K562 (cell line): Measurements from ENCODE around the gene NEUROG1. TPM values are rescaled to one million over a fixed set of nuclear protein-coding genes. Genes with fewer than 3 reads are reported as not detected.
A peak's percentile ranks its signal among the peaks of the same experiment; 100 is the strongest.

Experiments used
- CHD1 ChIP-seq: fragments of 200-600 bp; sonication (generic); IDR thresholded peaks from one replicate; pipeline ENCODE4 v1.6.1; 2012; ENCODE audit warnings: mild to moderate bottlenecking, moderate library complexity, low read length, inconsistent platforms
- E2F3 ChIP-seq: fragments of 250-450 bp; sonication (Bioruptor Pico); IDR thresholded peaks from 2 replicates; pipeline ENCODE4 v1.4.0; 2020; ENCODE audit warnings: mild to moderate bottlenecking
- ELF2 ChIP-seq: fragments of 250-450 bp; sonication (Bioruptor Pico); IDR thresholded peaks from 2 replicates; pipeline ENCODE4 v1.5.0; 2021; ENCODE audit warnings: mild to moderate bottlenecking
- ETV1 ChIP-seq: fragments of 450-650 bp; conservative IDR thresholded peaks from 2 replicates; pipeline ENCODE4 v1.6.1; 2016; ENCODE audit warnings: missing genetic modification characterization, control low read depth, low read depth, missing compliant biosample characterization
- NR2C2 ChIP-seq, 2 experiments: fragments of 200-800 bp in 1 of 2; sonication (Bioruptor generic) in 1 of 2; sonication (generic) in 1 of 2; formaldehyde crosslinking in 1 of 2; IDR thresholded peaks; 2 replicates each; pipeline versions ENCODE4 v1.6.1 to v1.8.0; 2016 to 2022; ENCODE audit warnings: mild to moderate bottlenecking in 1 of 2, missing compliant biosample characterization in 1 of 2, missing genetic modification characterization in 1 of 2, missing genetic modification reagents in 1 of 2
- SPI1 ChIP-seq: IDR thresholded peaks from 2 replicates; pipeline ENCODE4 v1.6.1; 2011; ENCODE audit warnings: low read depth, low read length, control low read depth, borderline replicate concordance
- ZNF444 ChIP-seq: fragments of 250-450 bp; sonication (Bioruptor Pico); IDR thresholded peaks from 2 replicates; pipeline ENCODE4 v1.4.0; 2020; ENCODE audit warnings: mild to moderate bottlenecking, moderate library complexity
- polyA plus RNA-seq, 8 experiments: library from polyadenylated mRNA; depleted of rRNA in 4 of 8; stranded (reverse) in 5 of 8; unstranded in 3 of 8; fragments of >200 nt; fragmentation: Nextera tagmentation in 2 of 8; fragmentation: Illumina TruSeq in 1 of 8; extraction: Ambion mirVana in 2 of 8; extraction: Trizol in 1 of 8; gene quantifications; 2 replicates each; pipeline versions ENCODE4 v1.2.1 to v1.2.3, GENCODE V29; 2011 to 2014; ENCODE audit warnings: inconsistent platforms in 1 of 8, missing spikeins in 1 of 8
- total RNA-seq, 7 experiments: library from RNA; depleted of rRNA in 6 of 7; stranded (reverse); fragments of >200 nt in 6 of 7; fragmentation: Illumina TruSeq in 2 of 7; extraction: Trizol in 2 of 7; gene quantifications; 2 replicates each; pipeline versions ENCODE4 v1.2.1 to v1.2.3, GENCODE V29; 2011 to 2021; ENCODE audit warnings: low replicate concordance in 1 of 7
- TF ChIP-seq, protein P1 (sequence below), 2 experiments: fragments of 450-650 bp in 1 of 2; IDR thresholded peaks; 2 replicates each; pipeline ENCODE4 v1.6.1; 2011 to 2017; ENCODE audit warnings: low read depth in 2 of 2, antibody characterized with exemption in 1 of 2, borderline replicate concordance in 1 of 2, low read length in 1 of 2, mild to moderate bottlenecking in 1 of 2, mixed read lengths in 1 of 2; ENCODE audit not compliant: control insufficient read depth in 1 of 2
- TF ChIP-seq, protein P2 (sequence below): fragments of 450-650 bp; IDR thresholded peaks from 2 replicates; pipeline ENCODE4 v1.6.1; 2017; ENCODE audit warnings: antibody characterized with exemption, mild to moderate bottlenecking
- TF ChIP-seq, protein P3 (sequence below): sonication (generic); formaldehyde crosslinking; IDR thresholded peaks from 2 replicates; pipeline ENCODE4 v1.8.1; 2023; ENCODE audit warnings: mild to moderate bottlenecking, missing genetic modification reagents
- TF ChIP-seq, protein P4 (sequence below): fragments of 450-650 bp; formaldehyde crosslinking; IDR thresholded peaks from 2 replicates; pipeline ENCODE4 v1.4.0; 2022; ENCODE audit warnings: mild to moderate bottlenecking, moderate library complexity
- TF ChIP-seq, protein P5 (sequence below): sonication (generic); formaldehyde crosslinking; IDR thresholded peaks from 2 replicates; pipeline ENCODE4 v1.9.0; 2022; ENCODE audit warnings: mild to moderate bottlenecking, missing genetic modification reagents
- TF ChIP-seq, protein P6 (sequence below), 3 experiments: fragments of 200-800 bp in 1 of 3; sonication (Bioruptor generic) in 1 of 3; sonication (generic) in 1 of 3; formaldehyde crosslinking in 1 of 3; IDR thresholded peaks; 2 replicates each; pipeline versions ENCODE4 v1.6.1 to v1.8.0; 2016 to 2022; ENCODE audit warnings: mild to moderate bottlenecking in 2 of 3, missing compliant biosample characterization in 2 of 3, missing genetic modification characterization in 2 of 3, missing genetic modification reagents in 1 of 3

NEUROG1 gene
- total and polyA plus RNA-seq, 9 of the 15 experiments (the other 6 are each of a cell fraction or from before 2014, with no cell fraction given) = not detected

DNA sequence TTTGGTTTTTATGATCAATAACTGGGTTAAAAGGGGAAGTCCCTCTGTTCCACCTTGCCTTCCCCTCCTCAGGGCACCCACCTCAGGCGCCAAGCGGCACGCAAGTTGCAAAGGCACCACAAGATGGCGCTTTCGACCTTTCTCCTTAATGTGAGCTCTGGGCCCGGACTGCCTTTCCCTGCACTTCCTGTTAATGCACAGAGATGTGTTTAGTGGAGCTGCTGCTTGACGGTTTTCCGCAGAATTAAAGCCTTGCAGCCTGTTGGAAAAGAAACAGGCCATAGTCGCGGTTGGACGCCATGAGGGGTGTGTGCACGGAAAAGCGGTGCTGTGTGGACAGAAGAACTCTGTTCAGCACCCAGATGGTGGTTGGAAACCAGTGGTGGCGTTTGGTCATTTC is 25.1 kb upstream of the NEUROG1 start (continued):
- TF ChIP-seq E2F3 (CRISPR knock-in tag) = no peak
- no peak for TF ChIP-seq CHD1
- TF ChIP-seq, protein P1, sequence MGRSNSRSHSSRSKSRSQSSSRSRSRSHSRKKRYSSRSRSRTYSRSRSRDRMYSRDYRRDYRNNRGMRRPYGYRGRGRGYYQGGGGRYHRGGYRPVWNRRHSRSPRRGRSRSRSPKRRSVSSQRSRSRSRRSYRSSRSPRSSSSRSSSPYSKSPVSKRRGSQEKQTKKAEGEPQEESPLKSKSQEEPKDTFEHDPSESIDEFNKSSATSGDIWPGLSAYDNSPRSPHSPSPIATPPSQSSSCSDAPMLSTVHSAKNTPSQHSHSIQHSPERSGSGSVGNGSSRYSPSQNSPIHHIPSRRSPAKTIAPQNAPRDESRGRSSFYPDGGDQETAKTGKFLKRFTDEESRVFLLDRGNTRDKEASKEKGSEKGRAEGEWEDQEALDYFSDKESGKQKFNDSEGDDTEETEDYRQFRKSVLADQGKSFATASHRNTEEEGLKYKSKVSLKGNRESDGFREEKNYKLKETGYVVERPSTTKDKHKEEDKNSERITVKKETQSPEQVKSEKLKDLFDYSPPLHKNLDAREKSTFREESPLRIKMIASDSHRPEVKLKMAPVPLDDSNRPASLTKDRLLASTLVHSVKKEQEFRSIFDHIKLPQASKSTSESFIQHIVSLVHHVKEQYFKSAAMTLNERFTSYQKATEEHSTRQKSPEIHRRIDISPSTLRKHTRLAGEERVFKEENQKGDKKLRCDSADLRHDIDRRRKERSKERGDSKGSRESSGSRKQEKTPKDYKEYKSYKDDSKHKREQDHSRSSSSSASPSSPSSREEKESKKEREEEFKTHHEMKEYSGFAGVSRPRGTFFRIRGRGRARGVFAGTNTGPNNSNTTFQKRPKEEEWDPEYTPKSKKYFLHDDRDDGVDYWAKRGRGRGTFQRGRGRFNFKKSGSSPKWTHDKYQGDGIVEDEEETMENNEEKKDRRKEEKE (IDR thresholded peaks at IDR 0.05; ENCODE audit: borderline replicate concordance in 1 of 2, control insufficient read depth in 1 of 2, low read depth in 2 of 2, low read length in 1 of 2) = no peak
- TF ChIP-seq, protein P2, sequence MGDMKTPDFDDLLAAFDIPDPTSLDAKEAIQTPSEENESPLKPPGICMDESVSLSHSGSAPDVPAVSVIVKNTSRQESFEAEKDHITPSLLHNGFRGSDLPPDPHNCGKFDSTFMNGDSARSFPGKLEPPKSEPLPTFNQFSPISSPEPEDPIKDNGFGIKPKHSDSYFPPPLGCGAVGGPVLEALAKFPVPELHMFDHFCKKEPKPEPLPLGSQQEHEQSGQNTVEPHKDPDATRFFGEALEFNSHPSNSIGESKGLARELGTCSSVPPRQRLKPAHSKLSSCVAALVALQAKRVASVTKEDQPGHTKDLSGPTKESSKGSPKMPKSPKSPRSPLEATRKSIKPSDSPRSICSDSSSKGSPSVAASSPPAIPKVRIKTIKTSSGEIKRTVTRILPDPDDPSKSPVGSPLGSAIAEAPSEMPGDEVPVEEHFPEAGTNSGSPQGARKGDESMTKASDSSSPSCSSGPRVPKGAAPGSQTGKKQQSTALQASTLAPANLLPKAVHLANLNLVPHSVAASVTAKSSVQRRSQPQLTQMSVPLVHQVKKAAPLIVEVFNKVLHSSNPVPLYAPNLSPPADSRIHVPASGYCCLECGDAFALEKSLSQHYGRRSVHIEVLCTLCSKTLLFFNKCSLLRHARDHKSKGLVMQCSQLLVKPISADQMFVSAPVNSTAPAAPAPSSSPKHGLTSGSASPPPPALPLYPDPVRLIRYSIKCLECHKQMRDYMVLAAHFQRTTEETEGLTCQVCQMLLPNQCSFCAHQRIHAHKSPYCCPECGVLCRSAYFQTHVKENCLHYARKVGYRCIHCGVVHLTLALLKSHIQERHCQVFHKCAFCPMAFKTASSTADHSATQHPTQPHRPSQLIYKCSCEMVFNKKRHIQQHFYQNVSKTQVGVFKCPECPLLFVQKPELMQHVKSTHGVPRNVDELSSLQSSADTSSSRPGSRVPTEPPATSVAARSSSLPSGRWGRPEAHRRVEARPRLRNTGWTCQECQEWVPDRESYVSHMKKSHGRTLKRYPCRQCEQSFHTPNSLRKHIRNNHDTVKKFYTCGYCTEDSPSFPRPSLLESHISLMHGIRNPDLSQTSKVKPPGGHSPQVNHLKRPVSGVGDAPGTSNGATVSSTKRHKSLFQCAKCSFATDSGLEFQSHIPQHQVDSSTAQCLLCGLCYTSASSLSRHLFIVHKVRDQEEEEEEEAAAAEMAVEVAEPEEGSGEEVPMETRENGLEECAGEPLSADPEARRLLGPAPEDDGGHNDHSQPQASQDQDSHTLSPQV = no peak
- TF ChIP-seq, protein P3, sequence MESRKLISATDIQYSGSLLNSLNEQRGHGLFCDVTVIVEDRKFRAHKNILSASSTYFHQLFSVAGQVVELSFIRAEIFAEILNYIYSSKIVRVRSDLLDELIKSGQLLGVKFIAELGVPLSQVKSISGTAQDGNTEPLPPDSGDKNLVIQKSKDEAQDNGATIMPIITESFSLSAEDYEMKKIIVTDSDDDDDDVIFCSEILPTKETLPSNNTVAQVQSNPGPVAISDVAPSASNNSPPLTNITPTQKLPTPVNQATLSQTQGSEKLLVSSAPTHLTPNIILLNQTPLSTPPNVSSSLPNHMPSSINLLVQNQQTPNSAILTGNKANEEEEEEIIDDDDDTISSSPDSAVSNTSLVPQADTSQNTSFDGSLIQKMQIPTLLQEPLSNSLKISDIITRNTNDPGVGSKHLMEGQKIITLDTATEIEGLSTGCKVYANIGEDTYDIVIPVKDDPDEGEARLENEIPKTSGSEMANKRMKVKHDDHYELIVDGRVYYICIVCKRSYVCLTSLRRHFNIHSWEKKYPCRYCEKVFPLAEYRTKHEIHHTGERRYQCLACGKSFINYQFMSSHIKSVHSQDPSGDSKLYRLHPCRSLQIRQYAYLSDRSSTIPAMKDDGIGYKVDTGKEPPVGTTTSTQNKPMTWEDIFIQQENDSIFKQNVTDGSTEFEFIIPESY = peak; percentile 72; the same call in 1 of the 2 replicates
- TF ChIP-seq, protein P4, sequence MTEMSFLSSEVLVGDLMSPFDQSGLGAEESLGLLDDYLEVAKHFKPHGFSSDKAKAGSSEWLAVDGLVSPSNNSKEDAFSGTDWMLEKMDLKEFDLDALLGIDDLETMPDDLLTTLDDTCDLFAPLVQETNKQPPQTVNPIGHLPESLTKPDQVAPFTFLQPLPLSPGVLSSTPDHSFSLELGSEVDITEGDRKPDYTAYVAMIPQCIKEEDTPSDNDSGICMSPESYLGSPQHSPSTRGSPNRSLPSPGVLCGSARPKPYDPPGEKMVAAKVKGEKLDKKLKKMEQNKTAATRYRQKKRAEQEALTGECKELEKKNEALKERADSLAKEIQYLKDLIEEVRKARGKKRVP (CRISPR knock-in tag) = no peak
- TF ChIP-seq SPI1 = peak; percentile 96
- TF ChIP-seq ELF2 (CRISPR knock-in tag) = peak; percentile 40; the same call in 1 of the 2 replicates
- TF ChIP-seq, protein P5, sequence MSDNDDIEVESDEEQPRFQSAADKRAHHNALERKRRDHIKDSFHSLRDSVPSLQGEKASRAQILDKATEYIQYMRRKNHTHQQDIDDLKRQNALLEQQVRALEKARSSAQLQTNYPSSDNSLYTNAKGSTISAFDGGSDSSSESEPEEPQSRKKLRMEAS = peak; percentile 25; the same call in 1 of the 2 replicates
- TF ChIP-seq NR2C2 (CRISPR knock-in tag; IDR thresholded peaks at IDR 0.05) = no peak
- TF ChIP-seq NR2C2 (tag; IDR thresholded peaks at IDR 0.05) = no peak
- no peak for TF ChIP-seq ZNF444
- TF ChIP-seq ETV1 (tag) = peak; percentile 68; the same call in 1 of the 2 replicates
- TF ChIP-seq, protein P6, sequence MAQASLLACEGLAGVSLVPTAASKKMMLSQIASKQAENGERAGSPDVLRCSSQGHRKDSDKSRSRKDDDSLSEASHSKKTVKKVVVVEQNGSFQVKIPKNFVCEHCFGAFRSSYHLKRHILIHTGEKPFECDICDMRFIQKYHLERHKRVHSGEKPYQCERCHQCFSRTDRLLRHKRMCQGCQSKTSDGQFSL (CRISPR knock-in tag; IDR thresholded peaks at IDR 0.05) = no peak
- TF ChIP-seq, protein P6 (tag; IDR thresholded peaks at IDR 0.05) = no peak
